GM18519 (cell line): ENCODE measurements around the gene HECW1.
"Not testable (repeated sequence)": the region's sequence is repeated elsewhere in the genome, so short reads cannot be mapped to it uniquely, and the experiment has no call there.

Experiments used
- ATAC-seq: cut with Tn5 transposase; IDR thresholded peaks from one replicate; pipeline ENCODE4 v1.9.1; 2021; ENCODE audit warnings: mild to moderate bottlenecking, moderate library complexity; ENCODE audit not compliant: unreplicated experiment, low FRiP score

HECW1 gene

DNA sequence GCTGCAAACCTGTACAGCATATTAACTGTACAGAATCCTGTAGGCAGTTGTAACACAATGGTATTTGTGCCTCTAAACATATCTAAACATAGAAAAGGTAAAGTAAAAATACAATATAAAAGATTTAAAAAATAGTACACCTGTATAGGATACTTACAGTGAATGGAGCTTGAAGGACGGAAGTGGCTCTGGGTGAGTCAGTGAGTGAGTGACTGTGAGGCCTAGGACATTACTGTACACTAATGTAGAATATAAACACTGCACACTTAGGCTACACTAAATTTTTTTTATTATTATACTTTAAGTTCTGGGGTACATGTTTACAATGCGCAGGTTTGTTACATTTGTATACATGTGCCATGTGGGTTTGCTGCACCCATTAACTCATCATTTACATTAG, 373.1 kb downstream of the HECW1 start:
- no peak for ATAC-seq

GRCh38 chr7:43486008-43486407, 373.6 kb downstream of the HECW1 start:
- ATAC-seq, result not testable (repeated sequence)

- ATAC-seq, result no peak
Observed at GRCh38 chr7:43486634-43487033, 374.2 kb downstream of the HECW1 start.

GRCh38 chr7:43487731-43488073, 375.3 kb downstream of the HECW1 start:
- no peak for ATAC-seq

DNA sequence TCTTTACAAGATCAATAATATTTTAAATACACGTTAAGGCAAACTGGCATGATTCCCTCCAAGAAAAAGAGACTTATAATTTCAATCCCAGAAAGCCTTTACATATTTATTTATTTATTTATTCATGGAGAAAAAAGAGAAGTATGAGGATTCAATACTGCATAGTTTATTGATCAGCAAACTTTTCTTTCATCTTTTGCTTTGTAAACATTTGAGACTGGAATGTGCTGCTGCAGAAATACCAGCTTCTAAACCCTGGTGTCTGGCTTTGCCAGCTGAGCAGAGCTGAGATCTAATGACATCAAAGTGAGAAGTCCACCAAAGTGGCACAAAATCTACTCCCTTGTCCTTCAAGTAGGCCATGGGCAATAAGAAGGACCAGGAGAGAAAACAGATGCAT, 376.8 kb downstream of the HECW1 start:
- ATAC-seq, result no peak

DNA sequence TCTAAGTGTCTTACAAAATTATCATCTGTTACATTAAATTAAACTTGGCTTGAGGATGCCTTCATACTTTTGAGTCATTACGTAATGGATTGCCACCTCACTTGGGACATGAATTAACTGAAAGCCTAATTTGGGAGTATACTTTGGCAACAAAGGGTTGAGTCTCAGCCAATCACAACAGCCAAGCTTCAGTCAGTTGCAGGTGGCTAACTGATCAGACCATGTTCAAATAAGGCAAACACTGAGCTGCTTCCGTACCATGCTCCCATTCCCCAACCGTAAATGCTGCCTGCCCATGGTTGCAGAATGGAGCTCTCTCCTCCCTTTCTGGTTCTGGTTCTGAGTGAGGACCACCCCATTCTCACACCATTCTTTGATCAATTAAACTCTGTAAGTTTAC, 377.6 kb downstream of the HECW1 start:
- ATAC-seq, result no peak

GRCh38 chr7:43491123-43491522, 378.7 kb downstream of the HECW1 start:
- ATAC-seq, result no peak

GRCh38 chr7:43491984-43492383, 379.5 kb downstream of the HECW1 start:
- ATAC-seq, result no peak

DNA sequence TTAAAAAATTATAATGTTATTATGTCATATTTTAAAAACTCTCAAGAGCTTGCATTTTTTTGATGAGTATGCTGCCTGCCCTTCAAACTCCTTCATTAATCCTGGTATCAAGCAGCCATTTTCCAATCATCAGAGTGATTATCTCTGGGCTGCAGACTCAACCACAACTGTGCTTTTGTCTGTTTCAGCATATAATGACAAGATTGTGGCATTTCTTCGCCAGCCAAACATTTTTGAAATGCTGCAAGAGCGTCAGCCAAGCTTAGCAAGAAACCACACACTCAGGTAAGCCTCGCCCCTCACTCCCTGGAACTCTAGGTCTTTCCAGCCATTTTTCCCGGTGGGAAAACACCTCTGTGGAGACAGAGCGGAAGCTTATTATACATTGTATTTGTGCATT, 380.4 kb downstream of the HECW1 start:
- ATAC-seq, result no peak

GRCh38 chr7:43495572-43495971, 383.1 kb downstream of the HECW1 start:
- ATAC-seq, result no peak

DNA sequence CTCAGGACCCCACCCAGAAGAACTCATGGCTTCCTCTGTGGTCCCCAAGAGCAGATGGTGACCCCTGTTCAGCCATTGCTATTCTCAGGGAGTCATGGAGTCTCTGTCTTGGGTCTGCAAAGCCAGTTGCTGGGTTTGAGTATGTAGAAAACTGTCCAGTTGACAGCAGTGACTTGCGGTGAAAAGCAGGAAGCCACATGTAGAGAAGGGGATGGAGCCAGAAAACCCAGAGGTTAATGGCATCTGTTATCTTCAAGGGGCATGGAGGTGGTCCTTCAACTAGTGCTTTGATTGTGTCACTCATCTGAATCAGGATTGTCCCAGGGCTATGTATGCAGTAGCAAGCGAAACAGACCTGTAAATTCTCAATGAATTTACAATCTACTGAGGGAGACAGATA, 384.1 kb downstream of the HECW1 start:
- ATAC-seq, result no peak

GRCh38 chr7:43501870-43502269, 389.4 kb downstream of the HECW1 start:
- no peak for ATAC-seq

- no peak for ATAC-seq
Observed at GRCh38 chr7:43502941-43503340, 390.5 kb downstream of the HECW1 start.

DNA sequence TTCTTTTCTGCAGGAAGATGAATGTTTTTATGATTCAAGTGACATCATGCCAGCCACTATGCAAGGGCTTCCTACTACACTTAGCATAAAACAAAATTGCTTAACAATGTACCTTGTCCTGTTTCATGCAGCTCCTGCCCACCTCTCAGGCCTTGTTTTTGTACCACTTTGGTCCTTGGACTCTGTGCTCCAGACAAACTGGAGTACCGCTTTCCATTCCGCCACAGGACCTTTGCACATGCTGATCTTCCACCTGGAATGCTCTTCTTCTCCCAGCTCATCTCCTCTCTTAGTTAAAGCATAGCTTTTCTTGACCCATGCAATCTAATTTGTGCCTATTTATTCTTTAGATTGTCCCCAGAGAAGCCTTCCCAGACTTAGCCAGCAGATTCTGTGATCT, 393.0 kb downstream of the HECW1 start:
- no peak for ATAC-seq

- ATAC-seq, result no peak
Observed at GRCh38 chr7:43506460-43506859, 394.0 kb downstream of the HECW1 start.

DNA sequence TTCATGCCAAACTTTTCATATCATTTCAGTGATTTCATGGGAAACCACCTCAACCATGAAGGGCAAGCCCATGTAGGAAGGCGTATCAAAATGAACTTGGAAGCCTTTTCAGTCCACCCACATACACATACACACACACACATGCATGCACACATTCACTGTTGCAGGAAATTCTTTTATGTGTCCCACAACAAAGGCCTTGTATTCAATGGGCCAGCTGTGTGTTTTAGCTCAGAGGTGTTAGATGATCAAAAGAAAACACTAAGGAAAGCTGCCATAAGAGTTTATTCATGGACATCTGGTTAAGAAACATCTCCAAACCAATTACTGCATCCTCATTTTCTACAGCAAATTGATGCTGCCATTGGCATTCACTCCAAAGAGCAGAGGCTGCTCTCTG, 396.0 kb downstream of the HECW1 start:
- ATAC-seq, result no peak

DNA sequence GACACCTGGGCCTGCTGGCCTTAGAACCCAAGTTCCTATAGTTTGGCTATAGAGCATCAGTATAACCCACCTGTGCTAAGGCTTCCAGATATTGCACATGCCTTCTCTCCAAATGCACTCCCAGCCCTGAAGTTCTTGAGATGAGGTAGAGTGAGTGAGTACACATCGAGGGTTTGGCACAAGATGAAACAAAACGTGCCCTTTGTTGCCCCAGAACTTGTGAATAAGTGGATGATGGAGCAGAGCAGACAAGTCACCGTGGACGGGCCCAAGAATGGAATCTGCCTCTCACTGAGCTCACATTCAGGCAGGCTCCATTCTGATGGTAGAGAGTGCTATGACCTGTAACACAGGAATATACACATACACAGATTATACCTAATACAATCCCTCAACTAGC, 397.5 kb downstream of the HECW1 start:
- no peak for ATAC-seq

- ATAC-seq, result no peak
Observed at GRCh38 chr7:43511029-43511428, 398.6 kb downstream of the HECW1 start.

DNA sequence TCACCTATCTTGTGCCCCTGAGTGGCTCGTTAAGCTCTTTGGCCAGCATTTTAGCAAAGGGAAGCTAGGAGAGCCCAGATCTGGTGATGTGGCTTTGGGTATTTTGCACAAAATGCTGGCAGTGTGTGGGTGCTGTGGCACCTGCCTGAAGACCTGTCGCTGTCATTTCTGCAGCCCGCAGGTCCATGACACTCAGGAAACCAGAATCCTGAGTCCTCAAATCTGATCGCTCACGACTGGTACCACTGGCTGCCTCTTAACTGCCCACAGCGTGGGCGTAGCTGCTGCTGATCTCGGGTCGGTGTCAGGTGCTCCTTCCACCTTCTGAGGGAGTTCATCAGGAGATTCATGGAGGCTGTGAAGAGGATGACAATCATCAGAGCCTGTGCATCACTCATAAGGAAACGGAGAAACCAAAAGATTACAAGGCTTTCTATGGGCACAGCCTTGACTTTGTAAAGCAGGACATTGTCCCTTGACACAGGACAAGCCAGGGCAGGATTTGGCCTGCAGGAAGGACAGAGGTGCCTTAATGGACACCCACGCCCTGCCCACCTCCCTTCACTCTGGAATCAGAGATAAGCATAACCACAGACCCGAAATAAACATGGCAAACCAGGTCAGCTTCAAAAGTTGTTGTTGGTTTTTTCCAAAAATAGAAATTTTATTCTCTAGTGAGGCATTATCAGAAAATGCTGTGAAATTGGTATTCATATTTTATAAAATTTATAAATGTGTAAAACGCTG, 399.5 kb downstream of the HECW1 start:
- ATAC-seq, result no peak

DNA sequence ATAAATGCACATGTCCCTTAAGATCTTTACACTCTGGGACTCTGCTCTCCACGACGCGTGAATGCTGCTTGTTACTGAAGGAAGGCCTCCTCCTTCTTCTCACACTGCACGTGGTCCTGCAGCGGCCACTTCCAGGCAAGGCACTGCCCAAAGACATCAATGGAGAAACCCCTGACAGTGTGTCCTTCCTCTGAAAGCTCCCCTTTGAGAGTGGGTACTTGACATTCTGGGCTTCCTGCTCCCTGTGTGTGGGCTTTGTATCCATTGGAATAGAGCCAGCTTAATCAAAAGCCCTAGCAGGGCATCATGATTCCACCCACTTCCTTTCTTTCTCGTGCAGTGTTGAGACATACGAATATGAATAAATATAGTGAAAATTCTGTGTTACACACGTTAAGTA, 400.8 kb downstream of the HECW1 start:
- ATAC-seq, result no peak

GRCh38 chr7:43516581-43517342, 404.3 kb downstream of the HECW1 start:
- ATAC-seq, result no peak

- no peak for ATAC-seq
Observed at GRCh38 chr7:43517464-43517863, 405.0 kb downstream of the HECW1 start.
